Glutamatergic neuron (in vitro differentiated cells): ENCODE data around the gene ADARB2. TPM values are rescaled to one million over a fixed set of nuclear protein-coding genes. Genes with fewer than 3 reads are reported as not detected.
"Not testable (repeated sequence)": the region's sequence is repeated elsewhere in the genome, so short reads cannot be mapped to it uniquely, and the experiment has no call there.

Source experiments
- DNase-seq: peaks from one replicate; pipeline ENCODE4 v3.0.0; 2022
- H3K27ac Mint-ChIP-seq: one replicate; pipeline ENCODE4 v1.8.0; 2020; ENCODE audit warnings: mild to moderate bottlenecking, mixed read lengths, inconsistent platforms; ENCODE audit not compliant: unreplicated experiment
- H3K27me3 Mint-ChIP-seq: one replicate; pipeline ENCODE4 v1.8.0; 2020; ENCODE audit warnings: mild to moderate bottlenecking, moderate library complexity, mixed read lengths, inconsistent platforms; ENCODE audit not compliant: unreplicated experiment
- H3K36me3 Mint-ChIP-seq: one replicate; pipeline ENCODE4 v1.8.0; 2020; ENCODE audit warnings: mild to moderate bottlenecking, mixed read lengths, inconsistent platforms; ENCODE audit not compliant: unreplicated experiment
- H3K4me1 Mint-ChIP-seq: one replicate; pipeline ENCODE4 v1.8.0; 2020; ENCODE audit warnings: mild to moderate bottlenecking, low read depth, mixed read lengths, inconsistent platforms; ENCODE audit not compliant: unreplicated experiment
- H3K4me3 Mint-ChIP-seq: one replicate; pipeline ENCODE4 v1.8.0; 2020; ENCODE audit warnings: mild to moderate bottlenecking, mixed read lengths, inconsistent platforms; ENCODE audit not compliant: unreplicated experiment
- H3K9me3 Mint-ChIP-seq: one replicate; pipeline ENCODE4 v1.8.0; 2020; ENCODE audit warnings: mild to moderate bottlenecking, moderate library complexity, mixed read lengths, inconsistent platforms; ENCODE audit not compliant: unreplicated experiment
- total RNA-seq: library from RNA; stranded (reverse); fragmentation: NEBNext Ultra II Directional; extraction: Animal tissue kit (Norgen Biotek cat#: 25700); gene quantifications from one replicate; pipeline ENCODE4 v1.2.1, GENCODE V29; 2021; ENCODE audit not compliant: unreplicated experiment
- TF ChIP-seq, protein P1 (sequence below): fragments of 200-600 bp; sonication (generic); IDR thresholded peaks from one replicate; pipeline ENCODE4 v1.5.0; 2021; ENCODE audit not compliant: partially characterized antibody, unreplicated experiment

Gene ADARB2
- total RNA-seq, 1 donor from 2014 or later, result 20.6 TPM

- peak overlapping the region; percentile 14 for H3K4me3 Mint-ChIP-seq
- peak overlapping the region; percentile 72 for H3K27ac Mint-ChIP-seq
- no peaks in the 10 kb centered on the region for H3K36me3 Mint-ChIP-seq
- peaks cover 41% of the 10 kb centered on the region for H3K4me1 Mint-ChIP-seq
- no peak for DNase-seq
- H3K27me3 Mint-ChIP-seq, result peaks cover 7% of the 10 kb centered on the region
- H3K9me3 Mint-ChIP-seq, result peaks cover 12% of the 10 kb centered on the region
- TF ChIP-seq, protein P1, sequence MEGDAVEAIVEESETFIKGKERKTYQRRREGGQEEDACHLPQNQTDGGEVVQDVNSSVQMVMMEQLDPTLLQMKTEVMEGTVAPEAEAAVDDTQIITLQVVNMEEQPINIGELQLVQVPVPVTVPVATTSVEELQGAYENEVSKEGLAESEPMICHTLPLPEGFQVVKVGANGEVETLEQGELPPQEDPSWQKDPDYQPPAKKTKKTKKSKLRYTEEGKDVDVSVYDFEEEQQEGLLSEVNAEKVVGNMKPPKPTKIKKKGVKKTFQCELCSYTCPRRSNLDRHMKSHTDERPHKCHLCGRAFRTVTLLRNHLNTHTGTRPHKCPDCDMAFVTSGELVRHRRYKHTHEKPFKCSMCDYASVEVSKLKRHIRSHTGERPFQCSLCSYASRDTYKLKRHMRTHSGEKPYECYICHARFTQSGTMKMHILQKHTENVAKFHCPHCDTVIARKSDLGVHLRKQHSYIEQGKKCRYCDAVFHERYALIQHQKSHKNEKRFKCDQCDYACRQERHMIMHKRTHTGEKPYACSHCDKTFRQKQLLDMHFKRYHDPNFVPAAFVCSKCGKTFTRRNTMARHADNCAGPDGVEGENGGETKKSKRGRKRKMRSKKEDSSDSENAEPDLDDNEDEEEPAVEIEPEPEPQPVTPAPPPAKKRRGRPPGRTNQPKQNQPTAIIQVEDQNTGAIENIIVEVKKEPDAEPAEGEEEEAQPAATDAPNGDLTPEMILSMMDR, result no peak
Measured at GRCh38 chr10:1398626-1399410, 338.5 kb downstream of the ADARB2 start.

GRCh38 chr10:1398116-1398515 lies 339.2 kb downstream of the ADARB2 start:
- H3K4me3 Mint-ChIP-seq, H3K27ac Mint-ChIP-seq, H3K36me3 Mint-ChIP-seq, H3K27me3 Mint-ChIP-seq, DNase-seq, H3K9me3 Mint-ChIP-seq: not testable (repeated sequence)
- peaks cover 36% of the 10 kb centered on the region for H3K4me1 Mint-ChIP-seq

- Mint-ChIP-seq H3K27ac (no peak overlapping the region), H3K4me3 (no peak overlapping the region), H3K4me1 (peaks cover 26% of the 10 kb centered on the region), H3K9me3 (peaks cover 3% of the 10 kb centered on the region), H3K36me3 (no peaks in the 10 kb centered on the region), H3K27me3 (no peaks in the 10 kb centered on the region)
- no peak for DNase-seq
- TF ChIP-seq, protein P1, result no peak
Measured at GRCh38 chr10:1396297-1396635, 341.1 kb downstream of the ADARB2 start.

- Mint-ChIP-seq H3K4me1 (peaks cover 24% of the 10 kb centered on the region), H3K4me3 (no peak overlapping the region), H3K27ac (no peak overlapping the region), H3K27me3 (no peaks in the 10 kb centered on the region), H3K9me3 (peaks cover 3% of the 10 kb centered on the region), H3K36me3 (no peaks in the 10 kb centered on the region)
- DNase-seq, result no peak
- TF ChIP-seq, protein P1, result no peak
Measured at GRCh38 chr10:1395481-1396296, 341.6 kb downstream of the ADARB2 start.

DNA sequence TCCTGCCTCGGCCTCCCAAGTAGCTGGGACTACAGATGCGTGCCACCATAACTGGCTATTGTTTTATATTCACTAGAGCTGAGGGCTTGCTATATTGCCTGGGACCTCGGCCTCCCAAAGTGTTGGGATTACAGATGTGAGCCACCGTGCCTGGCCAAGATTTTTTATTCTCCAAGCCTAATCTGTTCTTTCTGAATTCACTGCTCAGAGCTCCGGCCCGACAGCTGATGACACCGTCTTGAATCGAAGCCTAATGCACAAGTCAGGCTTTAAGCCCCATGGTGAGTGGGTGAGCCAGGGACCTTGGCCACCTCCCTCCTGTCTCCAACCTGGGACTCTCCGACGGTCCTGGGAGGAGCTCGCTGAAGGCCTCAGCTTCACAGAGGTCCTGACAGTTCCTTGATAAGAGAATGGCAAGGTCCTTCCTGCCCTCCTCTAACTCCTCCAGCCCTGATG lies 342.3 kb downstream of the ADARB2 start:
- Mint-ChIP-seq H3K4me3 (no peak overlapping the region), H3K36me3 (no peaks in the 10 kb centered on the region), H3K9me3 (peaks cover 3% of the 10 kb centered on the region), H3K27me3 (no peaks in the 10 kb centered on the region), H3K27ac (no peak overlapping the region), H3K4me1 (peaks cover 18% of the 10 kb centered on the region)
- TF ChIP-seq, protein P1, result no peak
- DNase-seq, result no peak
